A673 (cell line): ENCODE results near the gene DNTTIP2.

Experiments
- CTCF ChIP-seq: fragments of 300-800, 200-600 bp; sonication (generic); conservative IDR thresholded peaks from 2 replicates; pipeline ENCODE4 v1.5.1; 2017; ENCODE audit warnings: low read depth, mild to moderate bottlenecking, antibody characterized with exemption, low read length, moderate library complexity, mixed read lengths
- EZH2 ChIP-seq: fragments of 200-600 bp; sonication (generic); IDR thresholded peaks from 2 replicates; pipeline ENCODE4 v1.6.1; 2017; ENCODE audit warnings: borderline replicate concordance, low read depth, mild to moderate bottlenecking, mixed read lengths, antibody characterized with exemption, low read length; ENCODE audit not compliant: poor library complexity, severe bottlenecking

- TF ChIP-seq CTCF (no peak), EZH2 (no peak)
These were observed 39.7 kb downstream of the DNTTIP2 start for GRCh38 chr1:93839307-93839706.
